ENCODE data around the gene UBXN6. TPM values are rescaled to one million over a fixed set of nuclear protein-coding genes. Genes with fewer than 3 reads are reported as not detected.

The UBXN6 gene
- total and polyA plus RNA-seq, 2 experiments from 2014 or later: 19.1 to 21.6 TPM

DNA sequence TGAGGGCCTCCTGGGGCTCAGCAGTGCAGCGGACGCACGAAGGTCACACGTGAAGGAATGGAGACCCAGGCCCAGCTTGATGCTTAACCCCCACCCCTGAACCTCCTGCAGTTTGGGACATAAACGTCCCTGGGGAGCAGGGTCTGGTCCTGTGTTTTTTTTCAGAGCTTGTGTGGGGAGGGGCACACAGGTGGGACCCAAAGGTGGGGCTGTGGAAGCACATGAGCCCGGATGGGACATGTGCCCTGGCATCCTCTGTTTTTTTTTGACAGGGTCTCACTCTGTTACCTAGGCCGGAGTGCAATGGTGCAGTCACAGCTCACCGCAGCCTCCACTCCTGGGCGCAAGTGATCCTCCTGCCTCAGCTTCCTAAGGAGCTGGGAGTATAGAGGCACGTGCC is 20.5 kb downstream of the UBXN6 start:
- H3K79me2 ChIP-seq (replicated peaks; ENCODE audit: insufficient read depth): peaks cover 41% of the 10 kb centered on the region
- H3K4me1 Mint-ChIP-seq: peaks cover 3% of the 10 kb centered on the region; the same call in 1 of the 3 replicates
- H3K27me3 ChIP-seq (ENCODE audit: insufficient read depth): no peaks in the 10 kb centered on the region
- no peak overlapping the region for H3K27ac Mint-ChIP-seq
- H3K4me2 ChIP-seq: no peak overlapping the region
- H3K4me1 ChIP-seq (ENCODE audit: insufficient read depth): no peaks in the 10 kb centered on the region
- H2AFZ ChIP-seq: no peak overlapping the region
- H3F3A ChIP-seq (replicated peaks; ENCODE audit: low read depth): peaks cover 18% of the 10 kb centered on the region; the same call in 1 of the 2 replicates
- no peak for ATAC-seq
- no peak for DNase-seq (ENCODE audit: low spot score)
- no peaks in the 10 kb centered on the region; the same call in 2 of the 3 replicates for H3K9me3 Mint-ChIP-seq
- TF ChIP-seq, protein P1, sequence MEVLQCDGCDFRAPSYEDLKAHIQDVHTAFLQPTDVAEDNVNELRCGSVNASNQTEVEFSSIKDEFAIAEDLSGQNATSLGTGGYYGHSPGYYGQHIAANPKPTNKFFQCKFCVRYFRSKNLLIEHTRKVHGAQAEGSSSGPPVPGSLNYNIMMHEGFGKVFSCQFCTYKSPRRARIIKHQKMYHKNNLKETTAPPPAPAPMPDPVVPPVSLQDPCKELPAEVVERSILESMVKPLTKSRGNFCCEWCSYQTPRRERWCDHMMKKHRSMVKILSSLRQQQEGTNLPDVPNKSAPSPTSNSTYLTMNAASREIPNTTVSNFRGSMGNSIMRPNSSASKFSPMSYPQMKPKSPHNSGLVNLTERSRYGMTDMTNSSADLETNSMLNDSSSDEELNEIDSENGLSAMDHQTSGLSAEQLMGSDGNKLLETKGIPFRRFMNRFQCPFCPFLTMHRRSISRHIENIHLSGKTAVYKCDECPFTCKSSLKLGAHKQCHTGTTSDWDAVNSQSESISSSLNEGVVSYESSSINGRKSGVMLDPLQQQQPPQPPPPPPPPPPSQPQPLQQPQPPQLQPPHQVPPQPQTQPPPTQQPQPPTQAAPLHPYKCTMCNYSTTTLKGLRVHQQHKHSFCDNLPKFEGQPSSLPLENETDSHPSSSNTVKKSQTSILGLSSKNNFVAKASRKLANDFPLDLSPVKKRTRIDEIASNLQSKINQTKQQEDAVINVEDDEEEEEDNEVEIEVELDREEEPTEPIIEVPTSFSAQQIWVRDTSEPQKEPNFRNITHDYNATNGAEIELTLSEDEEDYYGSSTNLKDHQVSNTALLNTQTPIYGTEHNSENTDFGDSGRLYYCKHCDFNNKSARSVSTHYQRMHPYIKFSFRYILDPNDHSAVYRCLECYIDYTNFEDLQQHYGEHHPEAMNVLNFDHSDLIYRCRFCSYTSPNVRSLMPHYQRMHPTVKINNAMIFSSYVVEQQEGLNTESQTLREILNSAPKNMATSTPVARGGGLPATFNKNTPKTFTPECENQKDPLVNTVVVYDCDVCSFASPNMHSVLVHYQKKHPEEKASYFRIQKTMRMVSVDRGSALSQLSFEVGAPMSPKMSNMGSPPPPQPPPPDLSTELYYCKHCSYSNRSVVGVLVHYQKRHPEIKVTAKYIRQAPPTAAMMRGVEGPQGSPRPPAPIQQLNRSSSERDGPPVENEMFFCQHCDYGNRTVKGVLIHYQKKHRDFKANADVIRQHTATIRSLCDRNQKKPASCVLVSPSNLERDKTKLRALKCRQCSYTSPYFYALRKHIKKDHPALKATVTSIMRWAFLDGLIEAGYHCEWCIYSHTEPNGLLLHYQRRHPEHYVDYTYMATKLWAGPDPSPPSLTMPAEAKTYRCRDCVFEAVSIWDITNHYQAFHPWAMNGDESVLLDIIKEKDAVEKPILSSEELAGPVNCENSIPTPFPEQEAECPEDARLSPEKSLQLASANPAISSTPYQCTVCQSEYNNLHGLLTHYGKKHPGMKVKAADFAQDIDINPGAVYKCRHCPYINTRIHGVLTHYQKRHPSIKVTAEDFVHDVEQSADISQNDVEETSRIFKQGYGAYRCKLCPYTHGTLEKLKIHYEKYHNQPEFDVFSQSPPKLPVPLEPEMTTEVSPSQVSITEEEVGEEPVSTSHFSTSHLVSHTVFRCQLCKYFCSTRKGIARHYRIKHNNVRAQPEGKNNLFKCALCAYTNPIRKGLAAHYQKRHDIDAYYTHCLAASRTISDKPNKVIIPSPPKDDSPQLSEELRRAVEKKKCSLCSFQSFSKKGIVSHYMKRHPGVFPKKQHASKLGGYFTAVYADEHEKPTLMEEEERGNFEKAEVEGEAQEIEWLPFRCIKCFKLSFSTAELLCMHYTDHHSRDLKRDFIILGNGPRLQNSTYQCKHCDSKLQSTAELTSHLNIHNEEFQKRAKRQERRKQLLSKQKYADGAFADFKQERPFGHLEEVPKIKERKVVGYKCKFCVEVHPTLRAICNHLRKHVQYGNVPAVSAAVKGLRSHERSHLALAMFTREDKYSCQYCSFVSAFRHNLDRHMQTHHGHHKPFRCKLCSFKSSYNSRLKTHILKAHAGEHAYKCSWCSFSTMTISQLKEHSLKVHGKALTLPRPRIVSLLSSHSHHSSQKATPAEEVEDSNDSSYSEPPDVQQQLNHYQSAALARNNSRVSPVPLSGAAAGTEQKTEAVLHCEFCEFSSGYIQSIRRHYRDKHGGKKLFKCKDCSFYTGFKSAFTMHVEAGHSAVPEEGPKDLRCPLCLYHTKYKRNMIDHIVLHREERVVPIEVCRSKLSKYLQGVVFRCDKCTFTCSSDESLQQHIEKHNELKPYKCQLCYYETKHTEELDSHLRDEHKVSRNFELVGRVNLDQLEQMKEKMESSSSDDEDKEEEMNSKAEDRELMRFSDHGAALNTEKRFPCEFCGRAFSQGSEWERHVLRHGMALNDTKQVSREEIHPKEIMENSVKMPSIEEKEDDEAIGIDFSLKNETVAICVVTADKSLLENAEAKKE (CRISPR knock-in tag; IDR thresholded peaks at IDR 0.05): no peak
- no peak for TF ChIP-seq EZH2phosphoT487 (IDR thresholded peaks at IDR 0.05; ENCODE audit: unreplicated experiment)
- TF ChIP-seq, protein P2, sequence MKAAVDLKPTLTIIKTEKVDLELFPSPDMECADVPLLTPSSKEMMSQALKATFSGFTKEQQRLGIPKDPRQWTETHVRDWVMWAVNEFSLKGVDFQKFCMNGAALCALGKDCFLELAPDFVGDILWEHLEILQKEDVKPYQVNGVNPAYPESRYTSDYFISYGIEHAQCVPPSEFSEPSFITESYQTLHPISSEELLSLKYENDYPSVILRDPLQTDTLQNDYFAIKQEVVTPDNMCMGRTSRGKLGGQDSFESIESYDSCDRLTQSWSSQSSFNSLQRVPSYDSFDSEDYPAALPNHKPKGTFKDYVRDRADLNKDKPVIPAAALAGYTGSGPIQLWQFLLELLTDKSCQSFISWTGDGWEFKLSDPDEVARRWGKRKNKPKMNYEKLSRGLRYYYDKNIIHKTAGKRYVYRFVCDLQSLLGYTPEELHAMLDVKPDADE (IDR thresholded peaks at IDR 0.05): no peak
- TF ChIP-seq ZNF331 (CRISPR knock-in tag; IDR thresholded peaks at IDR 0.05; ENCODE audit: low read depth): no peak
- TF ChIP-seq, protein P3, sequence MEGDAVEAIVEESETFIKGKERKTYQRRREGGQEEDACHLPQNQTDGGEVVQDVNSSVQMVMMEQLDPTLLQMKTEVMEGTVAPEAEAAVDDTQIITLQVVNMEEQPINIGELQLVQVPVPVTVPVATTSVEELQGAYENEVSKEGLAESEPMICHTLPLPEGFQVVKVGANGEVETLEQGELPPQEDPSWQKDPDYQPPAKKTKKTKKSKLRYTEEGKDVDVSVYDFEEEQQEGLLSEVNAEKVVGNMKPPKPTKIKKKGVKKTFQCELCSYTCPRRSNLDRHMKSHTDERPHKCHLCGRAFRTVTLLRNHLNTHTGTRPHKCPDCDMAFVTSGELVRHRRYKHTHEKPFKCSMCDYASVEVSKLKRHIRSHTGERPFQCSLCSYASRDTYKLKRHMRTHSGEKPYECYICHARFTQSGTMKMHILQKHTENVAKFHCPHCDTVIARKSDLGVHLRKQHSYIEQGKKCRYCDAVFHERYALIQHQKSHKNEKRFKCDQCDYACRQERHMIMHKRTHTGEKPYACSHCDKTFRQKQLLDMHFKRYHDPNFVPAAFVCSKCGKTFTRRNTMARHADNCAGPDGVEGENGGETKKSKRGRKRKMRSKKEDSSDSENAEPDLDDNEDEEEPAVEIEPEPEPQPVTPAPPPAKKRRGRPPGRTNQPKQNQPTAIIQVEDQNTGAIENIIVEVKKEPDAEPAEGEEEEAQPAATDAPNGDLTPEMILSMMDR (conservative IDR thresholded peaks at IDR 0.05; ENCODE audit: low read depth in 2 of 2): no peak
- TF ChIP-seq STAT1 (IDR thresholded peaks at IDR 0.05; ENCODE audit: unreplicated experiment): no peak
- peaks cover 49% of the 10 kb centered on the region for H4K20me1 ChIP-seq (replicated peaks; ENCODE audit: insufficient read depth)
- H3K36me3 Mint-ChIP-seq (ENCODE audit: low read depth): peaks cover 92% of the 10 kb centered on the region
- no peaks in the 10 kb centered on the region for H3K9me2 ChIP-seq (ENCODE audit: insufficient read depth)
- no peak overlapping the region for H3K4me3 Mint-ChIP-seq
- H3K4me3 ChIP-seq: no peak overlapping the region
- H3K36me3 ChIP-seq (ENCODE audit: insufficient read depth): peaks cover 53% of the 10 kb centered on the region
- peaks cover 16% of the 10 kb centered on the region for H3K27me3 Mint-ChIP-seq (ENCODE audit: insufficient read depth, low read depth, poor library complexity)
- H3K27ac ChIP-seq (ENCODE audit: low read depth): no peak overlapping the region
